ENCODE measurements around the gene PIR.

PIR gene

GRCh38 chrX:15434205-15434604 is 58.9 kb downstream of the PIR start:
- in situ Hi-C loops (cut with MboI; ENCODE audit: low pct_unique_long_range_greater_than_20kb, low sequenced_read_pairs), result no loop called here
- no peak for DNase-seq

- in situ Hi-C loops (cut with MboI; ENCODE audit: low pct_unique_long_range_greater_than_20kb, low sequenced_read_pairs), result no loop called here
- peak; percentile 35 for DNase-seq
Observed at GRCh38 chrX:15430584-15430983, 62.5 kb downstream of the PIR start.

DNA sequence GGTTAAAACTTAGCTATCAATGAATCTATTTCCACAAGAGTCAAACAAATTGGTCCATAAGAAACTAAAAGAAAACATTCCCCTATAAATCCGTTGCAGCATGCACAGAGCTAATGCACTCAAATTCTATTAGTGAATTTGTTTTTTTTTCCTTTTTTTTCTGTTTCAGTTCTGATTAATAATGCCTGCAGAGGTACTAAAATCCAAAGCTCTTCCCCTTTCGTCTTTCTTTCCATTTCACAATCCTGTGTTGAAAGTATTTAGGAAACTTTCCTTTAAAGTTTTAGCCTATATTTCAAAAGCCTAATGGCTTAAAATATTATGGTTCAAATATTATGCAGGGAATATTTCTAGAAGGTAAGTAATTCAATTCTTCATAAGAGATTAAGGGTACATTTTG is 63.1 kb downstream of the PIR start:
- in situ Hi-C loops (cut with MboI; ENCODE audit: low pct_unique_long_range_greater_than_20kb, low sequenced_read_pairs), result no loop called here
- DNase-seq, result no peak

GRCh38 chrX:15425024-15425423 is 68.1 kb downstream of the PIR start:
- in situ Hi-C loops (cut with MboI; ENCODE audit: low pct_unique_long_range_greater_than_20kb, low sequenced_read_pairs), result no loop called here

GRCh38 chrX:15418707-15419181 is 74.4 kb downstream of the PIR start:
- in situ Hi-C loops (cut with MboI; ENCODE audit: low pct_unique_long_range_greater_than_20kb, low sequenced_read_pairs), result no loop called here
- no peak for DNase-seq

More at GRCh38 chrX:15425024-15425423, 68.1 kb downstream of the PIR start:
- DNase-seq, result no peak

DNA sequence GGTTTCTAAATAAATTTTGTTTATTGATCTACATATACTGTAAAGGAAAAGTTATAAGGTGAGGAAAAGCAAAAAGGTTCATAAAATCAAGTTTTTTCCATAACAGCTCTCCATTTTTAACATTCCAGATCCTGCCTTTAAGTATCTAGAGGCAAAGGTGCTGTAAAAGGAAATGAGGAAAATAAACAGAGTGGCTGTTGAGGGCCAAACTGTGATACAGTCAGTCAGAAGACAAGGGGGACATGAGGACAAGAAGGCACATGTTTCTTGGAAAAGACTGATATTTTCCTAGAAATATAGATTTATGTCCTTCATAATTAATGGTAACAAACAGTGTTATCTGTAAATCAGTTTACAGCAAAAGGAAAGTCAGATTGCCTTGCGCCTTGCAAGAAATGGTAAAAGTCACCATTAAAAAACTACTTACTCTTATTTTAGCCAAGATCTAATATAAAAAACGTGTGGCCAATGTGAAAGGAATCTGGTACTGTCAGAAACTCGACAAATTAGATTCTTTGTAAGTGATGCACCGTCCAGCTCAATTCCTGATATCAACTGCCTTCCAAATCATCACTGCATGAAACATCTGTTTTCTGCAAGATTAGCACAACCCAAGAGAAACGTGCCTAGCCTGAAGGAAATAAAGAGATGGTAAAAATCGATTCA is 75.0 kb downstream of the PIR start:
- in situ Hi-C loops (cut with MboI; ENCODE audit: low pct_unique_long_range_greater_than_20kb, low sequenced_read_pairs), result no loop called here
- DNase-seq, result no peak

DNA sequence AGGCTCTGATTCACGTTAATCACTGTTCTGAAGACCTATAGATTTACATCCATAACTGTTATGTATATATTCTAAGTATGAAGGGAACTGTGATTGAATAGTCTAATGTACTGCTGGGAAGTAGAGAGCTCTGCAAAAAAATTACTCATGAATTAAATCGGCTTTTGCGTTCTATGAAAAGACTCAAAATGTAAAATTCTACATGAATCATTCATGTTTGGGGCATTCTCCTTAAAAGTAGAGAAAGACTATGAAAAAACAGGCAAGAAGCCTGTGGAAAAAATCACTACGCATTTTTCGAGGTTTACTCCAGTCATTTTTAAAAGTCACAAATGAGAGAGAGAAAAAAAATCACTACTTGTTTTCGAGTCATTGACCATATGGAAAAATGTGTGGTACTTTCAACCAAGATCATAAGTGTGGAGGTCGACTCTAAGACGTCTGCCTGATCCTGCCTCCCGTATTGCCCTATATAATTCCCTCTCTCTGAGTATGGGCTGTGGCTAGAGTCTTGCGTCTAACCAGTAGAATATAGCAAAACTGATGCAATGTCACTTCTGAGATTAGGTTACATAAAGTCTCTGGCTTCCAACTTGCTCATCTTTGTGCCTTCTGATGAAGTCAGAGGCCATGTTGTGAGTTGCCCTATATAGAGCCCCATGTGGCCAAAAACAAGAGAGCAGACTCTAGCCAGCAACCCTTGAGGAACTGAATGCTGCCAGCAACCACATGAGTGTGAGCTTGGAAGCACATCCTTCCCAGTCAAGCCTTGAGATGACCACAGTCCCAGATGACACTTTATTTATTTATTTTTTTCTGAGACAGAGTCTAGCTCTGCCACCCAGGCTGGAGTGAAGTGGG is 76.8 kb downstream of the PIR start:
- peak; percentile 12 for DNase-seq
- in situ Hi-C loops (cut with MboI; ENCODE audit: low pct_unique_long_range_greater_than_20kb, low sequenced_read_pairs), result no loop called here

DNA sequence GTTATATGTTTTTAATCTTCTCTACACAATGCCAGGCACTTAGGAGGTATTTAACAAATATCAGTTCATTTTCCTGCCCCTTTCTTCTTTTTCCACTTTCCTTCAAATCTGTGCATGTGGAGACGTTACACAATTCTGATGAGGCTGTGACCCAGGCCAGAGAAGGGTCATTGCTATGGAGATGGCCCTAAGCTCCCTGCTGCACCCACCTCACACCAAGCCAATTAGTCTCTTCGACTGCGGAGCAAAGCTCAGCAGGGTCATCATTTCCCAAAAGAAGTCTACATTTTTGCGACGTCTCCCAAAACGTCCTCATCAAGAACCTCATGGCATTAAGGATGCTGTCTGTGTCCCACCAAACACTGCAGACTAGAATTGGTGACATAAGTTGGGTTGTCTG is 80.0 kb downstream of the PIR start:
- in situ Hi-C loops (cut with MboI; ENCODE audit: low pct_unique_long_range_greater_than_20kb, low sequenced_read_pairs), result no loop called here
- DNase-seq, result no peak

GRCh38 chrX:15410947-15411346 is 82.2 kb downstream of the PIR start:
- no peak for DNase-seq
- in situ Hi-C loops (cut with MboI; ENCODE audit: low pct_unique_long_range_greater_than_20kb, low sequenced_read_pairs), result no loop called here

- no peak for DNase-seq
Observed at GRCh38 chrX:15410430-15410829, 82.7 kb downstream of the PIR start.

DNA sequence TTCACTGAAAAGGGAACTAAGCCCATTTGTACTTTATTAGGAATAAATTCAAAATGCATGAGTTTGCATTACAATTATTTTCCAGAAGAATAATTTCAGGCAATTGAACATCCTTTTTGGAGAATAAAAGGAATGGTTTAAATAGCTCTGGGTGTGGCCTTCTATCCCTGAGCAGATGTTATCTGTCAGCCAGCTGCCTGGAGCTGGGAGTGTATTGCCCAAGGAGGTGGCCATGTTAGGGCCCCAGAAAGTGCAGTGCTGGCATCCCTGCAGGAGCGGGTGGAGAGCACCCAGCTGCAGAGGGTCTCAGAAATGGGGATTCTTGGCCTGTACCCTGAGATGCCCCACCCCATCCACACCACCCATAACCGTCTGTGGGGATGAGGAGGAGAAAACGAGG is 87.3 kb downstream of the PIR start:
- in situ Hi-C loops (cut with MboI; ENCODE audit: low pct_unique_long_range_greater_than_20kb, low sequenced_read_pairs), result no loop called here
- no peak for DNase-seq

More at GRCh38 chrX:15410430-15410829, 82.7 kb downstream of the PIR start:
- in situ Hi-C loops (cut with MboI; ENCODE audit: low pct_unique_long_range_greater_than_20kb, low sequenced_read_pairs), result no loop called here

GRCh38 chrX:15404401-15405096 is 88.6 kb downstream of the PIR start:
- in situ Hi-C loops (cut with MboI; ENCODE audit: low pct_unique_long_range_greater_than_20kb, low sequenced_read_pairs), result no loop called here

GRCh38 chrX:15401378-15401777 is 91.8 kb downstream of the PIR start:
- in situ Hi-C loops (cut with MboI; ENCODE audit: low pct_unique_long_range_greater_than_20kb, low sequenced_read_pairs), result no loop called here
- no peak for DNase-seq

More at GRCh38 chrX:15404401-15405096, 88.6 kb downstream of the PIR start:
- DNase-seq, result peak; percentile 73

GRCh38 chrX:15399962-15400391 is 93.2 kb downstream of the PIR start:
- no peak for DNase-seq
- in situ Hi-C loops (cut with MboI; ENCODE audit: low pct_unique_long_range_greater_than_20kb, low sequenced_read_pairs), result no loop called here

GRCh38 chrX:15398874-15399273 is 94.3 kb downstream of the PIR start:
- no peak for DNase-seq
- in situ Hi-C loops (cut with MboI; ENCODE audit: low pct_unique_long_range_greater_than_20kb, low sequenced_read_pairs), result no loop called here

GRCh38 chrX:15395789-15396188 is 97.3 kb downstream of the PIR start:
- in situ Hi-C loops (cut with MboI; ENCODE audit: low pct_unique_long_range_greater_than_20kb, low sequenced_read_pairs), result no loop called here
- no peak for DNase-seq

GRCh38 chrX:15391850-15392249 is 101.3 kb downstream of the PIR start:
- no peak for DNase-seq
- in situ Hi-C loops (cut with MboI; ENCODE audit: low pct_unique_long_range_greater_than_20kb, low sequenced_read_pairs), result no loop called here

DNA sequence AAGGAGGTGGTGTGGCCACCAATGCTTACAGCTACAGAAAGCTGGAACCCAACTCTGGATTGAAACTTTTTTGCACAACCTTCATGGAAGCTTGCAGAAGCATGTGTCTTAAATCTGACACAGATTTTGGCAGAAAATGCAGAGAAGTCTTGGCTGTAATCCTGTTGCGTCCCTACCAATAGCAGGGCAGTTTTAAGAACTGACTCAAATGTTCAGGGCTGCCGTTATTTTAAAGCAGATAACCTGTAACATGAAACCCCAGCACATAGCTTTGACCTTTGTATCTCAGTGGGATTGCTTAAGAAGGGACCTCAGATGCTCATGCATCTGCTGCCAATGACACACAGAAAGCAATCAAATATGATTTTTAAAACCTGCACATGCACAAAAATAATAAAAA is 108.8 kb downstream of the PIR start, which contains the start of gene VEGFD:
Gene VEGFD (minus strand): TSS at position 110 of the 400 bp plus-strand sequence. CDS start 467 bp downstream, outside the sequence.
- no peak for DNase-seq
- in situ Hi-C loops (cut with MboI; ENCODE audit: low pct_unique_long_range_greater_than_20kb, low sequenced_read_pairs), result no loop called here

DNA sequence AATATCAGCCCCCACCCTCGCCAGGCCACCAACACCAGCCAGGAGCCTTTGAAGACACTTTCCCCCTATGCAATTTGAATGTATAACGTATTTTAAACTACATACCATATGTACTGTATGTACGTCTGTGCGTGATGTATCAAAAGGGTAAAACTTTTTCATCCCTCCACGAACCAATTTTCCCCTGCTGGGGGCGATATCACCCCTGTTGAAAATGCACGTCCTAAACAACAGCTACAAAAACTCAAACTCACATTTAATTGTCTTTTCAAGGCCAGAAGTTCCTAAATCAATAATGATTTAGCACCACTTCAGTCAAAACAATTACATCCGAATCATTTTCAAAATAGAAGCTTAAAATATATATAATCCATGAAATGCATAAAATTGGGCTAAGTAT is 110.3 kb downstream of the PIR start:
- in situ Hi-C loops (cut with MboI; ENCODE audit: low pct_unique_long_range_greater_than_20kb, low sequenced_read_pairs), result no loop called here
- DNase-seq, result peak; percentile 31

DNA sequence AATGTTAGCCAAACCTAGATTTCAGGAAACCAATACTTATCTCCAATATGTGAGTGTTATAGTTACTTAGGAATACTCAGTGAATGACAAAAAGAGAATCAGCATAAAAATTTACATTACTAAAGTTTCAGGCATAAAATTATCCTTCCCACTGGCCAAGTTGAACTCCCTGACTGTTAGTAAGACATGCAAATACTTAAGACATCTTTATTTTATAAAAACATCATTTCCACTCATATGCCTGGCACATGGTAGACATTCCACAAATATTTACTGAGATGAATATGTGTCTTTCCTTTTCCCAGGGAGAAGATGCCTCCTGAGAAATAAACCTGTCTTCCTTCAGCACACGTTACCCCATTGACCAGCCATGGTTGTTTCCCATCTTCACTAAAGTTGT is 116.2 kb downstream of the PIR start:
- in situ Hi-C loops (cut with MboI; ENCODE audit: low pct_unique_long_range_greater_than_20kb, low sequenced_read_pairs), result no loop called here
- DNase-seq, result no peak

All from KBM-7 (cell line).